HepG2 (cell line): ENCODE results near the gene NT5DC2. TPM values are rescaled to one million over a fixed set of nuclear protein-coding genes. Genes with fewer than 3 reads are reported as not detected.

Experiments used
- AHDC1 ChIP-seq: sonication (generic); formaldehyde crosslinking; IDR thresholded peaks from 2 replicates; pipeline ENCODE4 v1.5.1; 2020; ENCODE audit warnings: mild to moderate bottlenecking, missing genetic modification reagents, borderline replicate concordance
- ATM ChIP-seq: fragments of 450-650 bp; IDR thresholded peaks from 2 replicates; pipeline ENCODE4 v1.7.1; 2017; ENCODE audit warnings: mild to moderate bottlenecking, borderline replicate concordance
- E2F5 ChIP-seq: sonication (generic); formaldehyde crosslinking; conservative IDR thresholded peaks from 2 replicates; pipeline ENCODE4 v1.4.0; 2020; ENCODE audit warnings: missing genetic modification reagents
- EED ChIP-seq: sonication (generic); formaldehyde crosslinking; IDR thresholded peaks from 2 replicates; pipeline ENCODE4 v1.5.0; 2020; ENCODE audit warnings: mild to moderate bottlenecking, missing genetic modification reagents
- HIC2 ChIP-seq: sonication (generic); formaldehyde crosslinking; IDR thresholded peaks from 2 replicates; pipeline ENCODE4 v1.9.0; 2022; ENCODE audit warnings: low read depth, missing genetic modification reagents
- JARID2 ChIP-seq: sonication (generic); formaldehyde crosslinking; IDR thresholded peaks from 2 replicates; pipeline ENCODE4 v1.8.1; 2023; ENCODE audit warnings: missing genetic modification reagents, inconsistent platforms; ENCODE audit not compliant: insufficient replicate concordance
- MLLT10 ChIP-seq: sonication (generic); formaldehyde crosslinking; IDR thresholded peaks from 2 replicates; pipeline ENCODE4 v1.4.0; 2020; ENCODE audit warnings: missing genetic modification reagents
- RAD21 ChIP-seq: fragments of 450-650 bp; formaldehyde crosslinking; IDR thresholded peaks from 2 replicates; pipeline ENCODE4 v1.5.0; 2020; ENCODE audit warnings: mild to moderate bottlenecking
- RBFOX2 ChIP-seq: fragments of 200-400 bp; formaldehyde crosslinking; IDR thresholded peaks from 2 replicates; pipeline ENCODE4 v1.6.1; 2017; ENCODE audit warnings: low read depth, mild to moderate bottlenecking, low read length
- TEAD3 ChIP-seq: optimal IDR thresholded peaks from 2 replicates; pipeline ENCODE3; 2016; ENCODE audit warnings: borderline replicate concordance
- ZBTB37 ChIP-seq: sonication (generic); formaldehyde crosslinking; IDR thresholded peaks from 2 replicates; pipeline ENCODE4 v1.4.0; 2020; ENCODE audit warnings: mild to moderate bottlenecking, missing genetic modification reagents
- ZBTB49 ChIP-seq: sonication (generic); formaldehyde crosslinking; IDR thresholded peaks from 2 replicates; pipeline ENCODE4 v1.4.0; 2020; ENCODE audit warnings: missing genetic modification reagents, borderline replicate concordance
- ZC3H13 ChIP-seq: sonication (generic); formaldehyde crosslinking; IDR thresholded peaks from 2 replicates; pipeline ENCODE4 v1.8.1; 2023; ENCODE audit warnings: mild to moderate bottlenecking, missing genetic modification reagents, moderate library complexity
- ZNF207 ChIP-seq: fragments of 450-650 bp; IDR thresholded peaks from 2 replicates; pipeline ENCODE4 v1.6.1; 2016; ENCODE audit warnings: antibody characterized with exemption, borderline replicate concordance
- ZNF816 ChIP-seq: sonication (generic); formaldehyde crosslinking; IDR thresholded peaks from 2 replicates; pipeline ENCODE4 v1.8.0; 2022; ENCODE audit warnings: missing genetic modification reagents, mild to moderate bottlenecking, borderline replicate concordance
- polyA plus RNA-seq, 8 experiments: library from polyadenylated mRNA; depleted of rRNA in 3 of 8; stranded (reverse) in 7 of 8; unstranded in 1 of 8; fragments of >200 nt; fragmentation: Illumina TruSeq in 4 of 8; extraction: Trizol in 4 of 8; gene quantifications; 2 replicates each; pipeline versions ENCODE4 v1.2.1 to v1.2.3, GENCODE V29; 2011 to 2016; ENCODE audit warnings: low read depth in 4 of 8, missing spikeins in 1 of 8, mixed read lengths in 1 of 8; ENCODE audit not compliant: insufficient read depth in 1 of 8
- total RNA-seq, 5 experiments: library from RNA; depleted of rRNA; stranded (reverse); fragments of >200 nt; fragmentation: Illumina TruSeq; extraction: Trizol; gene quantifications; 2 replicates each; pipeline ENCODE4 v1.2.3, GENCODE V29; 2016; ENCODE audit warnings: low read depth in 1 of 5

NT5DC2 gene
- total and polyA plus RNA-seq, 2 of the 13 experiments (the other 11 are each of a cell fraction or from before 2014, with no cell fraction given), result 131 to 240 TPM

- TF ChIP-seq AHDC1 (CRISPR knock-in tag) (no peak), RBFOX2 (peak; percentile 48), ZNF816 (CRISPR knock-in tag) (no peak), MLLT10 (no peak), EED (CRISPR knock-in tag) (no peak), E2F5 (no peak), ZBTB37 (CRISPR knock-in tag) (no peak), ATM (no peak), ZBTB49 (CRISPR knock-in tag) (no peak), ZC3H13 (peak; percentile 26; the same call in 1 of the 2 replicates), TEAD3 (CRISPR knock-in tag) (no peak), ZNF207 (no peak), RAD21 (no peak), HIC2 (CRISPR knock-in tag) (no peak), JARID2 (CRISPR knock-in tag) (no peak)
These were observed 10.0 kb downstream of the NT5DC2 start (continued) for GRCh38 chr3:52523386-52524257.
